DMS 273 (cell line): ENCODE data around the gene GJC1.

Experiments used
- DNase-seq: peaks from one replicate; lab custom pipeline; 2025; ENCODE audit not compliant: unreplicated experiment; lab: John Stamatoyannopoulos, UW

The GJC1 gene

DNA sequence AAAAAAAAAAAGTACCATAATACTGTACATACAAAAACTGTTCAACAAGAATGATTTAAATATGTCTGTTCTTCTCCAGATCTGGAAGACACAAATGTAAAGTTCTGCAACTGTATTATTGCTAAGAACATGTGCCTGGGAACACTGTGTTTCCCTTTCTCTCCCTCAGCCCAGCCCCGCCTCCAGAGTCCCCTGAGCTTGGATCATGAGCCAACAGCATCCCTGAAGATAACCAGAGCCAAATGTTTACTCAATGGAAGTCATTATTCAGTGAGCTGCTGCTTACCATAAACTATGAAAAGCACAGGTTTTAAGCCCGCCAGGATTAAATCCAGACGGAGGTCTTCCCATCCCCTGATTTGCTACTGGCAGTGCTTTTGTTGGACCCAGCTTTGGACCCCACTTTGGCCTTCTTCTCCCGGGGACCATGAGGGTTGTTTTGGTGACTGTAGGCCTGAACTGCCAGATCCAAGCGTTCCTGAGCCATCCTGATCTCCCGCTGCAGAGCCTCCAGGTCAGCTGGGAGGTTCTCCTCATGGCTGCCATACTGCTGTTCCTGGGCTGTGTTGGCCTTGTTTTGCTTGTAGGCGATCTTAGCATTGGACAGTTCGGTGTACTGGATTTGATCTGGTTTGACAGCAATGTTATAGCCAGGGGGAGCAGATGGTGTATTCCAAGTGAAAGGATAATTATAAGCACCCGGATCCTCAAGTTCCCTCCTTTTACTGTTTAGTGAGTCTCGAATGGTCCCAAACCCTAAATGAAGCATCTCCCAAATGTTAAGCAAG lies 25.6 kb downstream of the GJC1 start:
- peak; percentile 65 for DNase-seq

- no peak for DNase-seq
Observed at GRCh38 chr17:44801880-44802279, 28.2 kb downstream of the GJC1 start.

GRCh38 chr17:44798356-44798755 lies 31.7 kb downstream of the GJC1 start:
- DNase-seq: no peak

- no peak for DNase-seq
Observed at GRCh38 chr17:44797802-44798201, 32.3 kb downstream of the GJC1 start.

DNA sequence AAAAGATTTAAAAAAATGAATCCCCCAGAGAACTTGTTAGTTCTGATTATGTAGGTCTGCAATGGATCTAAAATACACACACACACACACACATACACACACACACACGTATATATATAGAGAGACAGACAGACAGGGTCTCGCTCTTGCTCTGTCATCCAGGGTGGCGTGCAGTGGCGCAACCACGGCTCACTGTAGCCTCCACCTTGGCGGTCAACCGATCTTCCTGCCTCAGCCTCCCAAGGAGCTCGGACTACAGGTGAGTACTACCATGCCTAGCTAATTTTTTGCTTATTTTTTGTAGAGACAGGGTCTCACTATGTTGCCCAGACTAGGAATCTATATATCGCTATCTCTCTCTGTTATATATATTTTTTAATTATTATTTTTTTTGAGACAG lies 33.4 kb downstream of the GJC1 start:
- DNase-seq: no peak

DNA sequence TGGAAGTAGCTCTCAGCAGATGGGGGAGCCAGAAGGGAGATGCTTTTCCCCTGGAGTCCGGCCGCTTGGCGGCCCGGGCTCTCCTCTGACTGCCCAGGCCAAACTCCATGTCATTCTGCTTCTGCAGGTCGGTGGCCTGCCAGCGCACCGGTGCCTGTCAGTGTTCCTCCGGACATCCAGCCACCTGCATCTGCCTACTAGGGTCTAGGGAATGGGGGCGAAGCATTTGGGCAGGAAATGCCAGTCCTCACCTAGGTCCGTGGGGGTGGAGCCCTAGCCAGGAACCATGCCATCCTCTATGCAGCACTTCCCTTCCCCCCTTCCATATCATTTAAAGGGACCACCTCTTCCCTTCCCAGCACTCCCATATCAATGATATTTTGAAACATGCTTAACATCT lies 34.2 kb downstream of the GJC1 start:
- no peak for DNase-seq

DNA sequence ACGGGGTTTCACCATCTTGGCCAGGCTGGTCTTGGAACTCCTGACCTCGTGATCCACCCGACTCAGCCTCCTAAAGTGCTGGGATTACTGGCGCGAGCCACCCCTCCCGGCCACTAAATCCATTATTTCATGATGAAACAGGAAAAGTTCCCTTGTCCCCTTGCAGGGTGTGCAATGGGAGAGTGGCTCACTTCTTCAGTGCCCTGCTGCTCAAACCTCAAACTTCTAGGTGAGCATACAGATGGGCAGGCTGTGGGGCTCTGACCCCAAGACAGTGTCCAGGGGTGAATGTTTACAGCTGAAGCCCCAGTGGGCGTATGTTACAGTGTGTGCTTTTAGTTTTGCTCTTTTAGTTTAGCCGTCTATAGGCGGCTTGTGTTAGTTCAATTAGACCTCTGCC lies 34.7 kb downstream of the GJC1 start:
- DNase-seq: no peak

DNA sequence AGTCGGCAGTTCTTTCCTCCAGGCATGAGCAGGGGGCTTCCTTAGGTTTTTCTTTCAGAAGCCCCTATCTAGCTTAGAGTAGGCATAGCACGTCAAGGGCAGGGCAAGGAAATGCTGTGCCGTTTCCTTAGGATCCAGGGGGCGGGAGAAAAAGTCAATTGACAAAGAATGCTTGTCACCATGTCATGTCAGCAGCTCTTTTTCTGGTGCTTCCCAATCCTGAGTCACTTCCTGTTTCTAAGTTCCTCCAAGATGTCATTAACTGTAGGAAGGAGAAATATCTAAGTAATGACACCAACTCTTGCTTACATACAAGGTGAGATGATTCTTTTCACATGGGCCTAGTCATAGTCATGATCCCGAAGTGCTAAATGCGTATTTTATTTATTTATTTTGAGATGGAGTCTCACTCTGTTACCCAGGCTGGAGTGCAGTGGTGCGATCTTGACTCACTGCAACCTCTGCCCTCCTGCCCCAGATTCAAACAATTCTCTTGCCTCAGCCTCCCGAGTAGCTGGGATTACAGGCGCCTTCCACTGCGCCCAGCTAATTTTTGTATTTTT lies 35.2 kb downstream of the GJC1 start:
- DNase-seq: no peak

DNA sequence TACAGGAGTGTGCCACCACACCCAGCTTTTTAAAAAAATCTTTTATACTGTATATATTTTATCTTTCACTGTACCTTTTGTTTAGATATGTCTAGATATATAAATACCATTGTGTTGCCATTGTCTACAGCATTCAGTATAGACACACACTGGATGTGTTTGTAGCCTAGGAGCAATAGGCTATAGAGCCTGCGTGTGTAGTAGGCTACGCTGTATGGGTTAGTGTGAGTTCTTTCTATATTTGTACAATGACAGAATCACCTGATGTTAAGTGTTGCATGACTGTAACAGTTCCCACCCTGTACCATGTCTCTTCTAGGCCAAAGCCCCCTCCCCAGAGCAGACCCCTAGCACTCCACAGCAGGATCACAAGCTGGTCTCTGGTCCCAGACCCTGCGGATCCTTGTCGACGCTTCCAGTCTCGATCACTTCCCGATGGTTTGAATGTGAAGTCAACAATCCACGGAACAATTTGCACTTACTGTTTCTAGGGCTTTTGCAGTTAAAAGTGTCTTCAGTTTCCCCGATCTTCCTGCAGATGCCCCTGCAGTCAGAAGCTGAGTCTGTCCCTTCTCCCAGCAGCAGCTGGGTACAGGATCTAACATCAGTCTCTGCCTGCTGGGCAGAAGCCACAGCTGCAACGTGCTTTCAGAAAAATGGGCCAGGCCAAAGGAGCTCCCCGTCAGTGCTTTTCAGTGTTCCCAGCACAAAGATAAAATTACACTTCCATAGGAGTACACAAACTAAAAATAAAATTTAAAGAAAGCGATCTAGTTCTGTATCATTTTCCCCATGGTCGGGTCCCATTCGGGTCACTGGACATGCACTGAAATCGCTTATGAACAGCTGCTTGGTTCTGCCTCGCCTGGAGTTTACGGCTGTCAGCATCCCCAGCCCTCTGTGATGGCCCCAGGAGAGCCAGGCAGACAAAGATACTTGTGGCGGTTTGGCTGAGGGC lies 35.9 kb downstream of the GJC1 start:
- DNase-seq: no peak

DNA sequence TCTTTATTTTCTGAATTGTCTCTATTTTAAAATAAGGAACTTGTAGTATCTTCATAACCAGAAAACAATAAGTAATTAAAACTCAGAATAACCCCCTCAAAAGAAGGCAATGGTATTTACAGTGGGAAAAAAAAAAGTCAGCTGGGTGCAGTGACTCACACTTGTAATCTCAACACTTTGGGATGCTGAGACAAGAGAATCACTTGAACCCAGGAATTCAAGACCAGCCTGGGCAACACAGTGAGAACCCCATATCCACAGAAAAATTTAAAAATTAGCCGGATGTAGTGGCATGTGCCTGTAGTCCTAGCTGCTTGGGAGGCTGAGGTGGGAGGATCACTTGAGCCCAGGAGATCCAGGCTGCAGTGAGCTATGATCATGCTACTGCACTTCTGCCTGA lies 37.8 kb downstream of the GJC1 start:
- no peak for DNase-seq

DNA sequence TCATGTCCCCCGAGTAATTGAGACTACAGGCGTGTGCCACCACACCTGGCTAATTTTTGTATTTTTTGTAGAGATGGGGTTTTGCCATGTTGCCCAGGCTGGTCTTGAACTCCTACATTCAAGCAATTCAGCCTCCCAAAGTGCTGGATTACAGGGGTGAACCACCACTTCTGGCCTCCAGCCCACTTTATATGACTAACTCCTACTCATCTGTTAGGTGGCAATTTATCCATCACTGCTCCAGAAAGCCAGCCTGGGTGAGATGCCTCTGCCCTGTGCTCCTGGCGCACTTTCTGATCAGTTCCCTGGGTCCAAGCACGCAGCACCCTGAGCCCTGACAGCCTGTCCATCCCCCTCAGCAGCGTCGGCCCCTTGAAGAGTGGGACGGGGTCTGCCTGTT lies 41.9 kb downstream of the GJC1 start:
- DNase-seq: no peak

DNA sequence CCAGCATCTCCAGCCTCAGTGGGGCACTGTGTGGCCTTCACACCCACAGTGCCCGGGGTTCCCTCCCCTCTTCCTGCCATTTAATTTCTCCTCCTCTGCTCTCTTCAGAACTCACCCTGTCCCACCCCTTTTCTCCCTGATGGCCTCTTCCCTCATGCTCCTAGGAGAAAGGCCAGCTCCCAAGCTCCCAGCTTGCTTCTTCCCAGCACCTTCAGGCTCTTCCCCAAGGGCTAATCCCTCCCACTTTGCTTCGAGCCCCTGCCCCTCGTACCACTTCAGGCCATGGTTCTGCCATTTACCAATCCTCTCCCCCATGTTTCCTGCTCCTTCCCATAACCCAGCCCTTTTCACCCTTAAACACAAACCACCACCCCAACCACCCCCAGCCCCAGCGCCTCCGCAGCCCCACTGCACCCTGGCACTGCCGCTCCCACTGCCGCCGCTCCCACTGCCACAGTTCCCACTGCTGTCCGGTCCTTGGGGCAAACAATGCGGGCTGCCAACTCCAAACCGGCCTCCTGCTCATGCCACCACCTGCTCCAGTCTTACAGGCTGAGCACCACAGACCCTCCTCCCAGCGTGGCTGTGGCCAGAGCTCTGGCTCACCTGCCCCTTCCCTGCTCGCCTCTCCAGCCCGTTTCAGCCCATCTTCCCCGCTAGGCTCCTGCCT lies 42.7 kb downstream of the GJC1 start:
- no peak for DNase-seq

GRCh38 chr17:44786551-44787081 lies 43.5 kb downstream of the GJC1 start:
- DNase-seq: peak; percentile 70

DNA sequence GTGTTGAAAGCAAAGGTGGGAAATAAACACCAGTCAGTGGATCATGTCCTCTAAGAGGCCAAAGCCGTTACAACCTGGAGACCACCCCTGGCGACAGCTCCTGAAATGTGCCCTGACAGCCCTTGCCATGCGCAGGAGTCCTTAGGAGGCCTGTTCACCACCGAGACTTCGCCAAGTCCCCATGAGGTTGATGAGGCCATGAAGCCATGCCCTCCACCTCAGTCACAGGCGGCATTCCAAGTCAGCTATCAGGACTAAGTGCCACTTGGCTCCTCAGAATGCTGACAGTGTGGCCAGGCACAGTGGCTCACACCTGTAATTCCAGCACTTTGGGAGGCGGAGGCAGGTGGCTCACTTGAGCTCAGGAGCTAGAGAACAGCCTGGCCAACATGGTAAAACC lies 44.2 kb downstream of the GJC1 start:
- no peak for DNase-seq

- no peak for DNase-seq
Observed at GRCh38 chr17:44782326-44782850, 47.7 kb downstream of the GJC1 start.

GRCh38 chr17:44781551-44782325 lies 48.3 kb downstream of the GJC1 start:
- DNase-seq: no peak

DNA sequence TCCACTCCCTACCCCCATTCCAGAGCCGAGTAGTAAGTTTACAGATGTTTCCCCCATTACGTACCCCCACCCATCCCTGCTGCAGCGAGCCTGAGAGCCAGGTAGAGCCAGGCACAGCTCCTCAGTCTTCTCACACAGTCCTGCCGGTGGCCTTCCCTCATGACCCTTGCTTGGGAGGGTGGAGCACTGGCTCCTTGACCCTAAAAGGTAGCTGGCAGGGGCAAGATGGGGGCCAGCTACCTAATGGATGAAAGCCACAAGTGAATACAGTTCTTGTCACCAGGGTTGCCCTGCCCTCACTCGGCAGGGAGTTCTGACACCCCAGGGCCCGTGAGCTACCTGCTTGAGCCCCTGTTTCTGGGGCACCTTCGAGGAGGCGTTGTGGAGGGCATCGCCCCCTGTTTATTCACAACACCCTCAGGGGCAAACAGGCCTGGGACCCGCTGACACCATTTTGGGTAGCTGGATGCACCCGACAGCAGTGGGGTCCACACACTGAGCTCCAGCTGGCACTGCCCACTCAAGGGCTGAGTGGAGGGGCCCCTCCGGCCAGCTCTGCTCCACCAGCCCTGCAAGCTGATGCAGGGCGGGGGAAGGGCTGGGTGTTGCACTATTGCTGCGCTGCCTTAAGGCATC lies 49.1 kb downstream of the GJC1 start:
- DNase-seq: no peak

- DNase-seq: no peak
Observed at GRCh38 chr17:44780161-44780560, 49.9 kb downstream of the GJC1 start.

DNA sequence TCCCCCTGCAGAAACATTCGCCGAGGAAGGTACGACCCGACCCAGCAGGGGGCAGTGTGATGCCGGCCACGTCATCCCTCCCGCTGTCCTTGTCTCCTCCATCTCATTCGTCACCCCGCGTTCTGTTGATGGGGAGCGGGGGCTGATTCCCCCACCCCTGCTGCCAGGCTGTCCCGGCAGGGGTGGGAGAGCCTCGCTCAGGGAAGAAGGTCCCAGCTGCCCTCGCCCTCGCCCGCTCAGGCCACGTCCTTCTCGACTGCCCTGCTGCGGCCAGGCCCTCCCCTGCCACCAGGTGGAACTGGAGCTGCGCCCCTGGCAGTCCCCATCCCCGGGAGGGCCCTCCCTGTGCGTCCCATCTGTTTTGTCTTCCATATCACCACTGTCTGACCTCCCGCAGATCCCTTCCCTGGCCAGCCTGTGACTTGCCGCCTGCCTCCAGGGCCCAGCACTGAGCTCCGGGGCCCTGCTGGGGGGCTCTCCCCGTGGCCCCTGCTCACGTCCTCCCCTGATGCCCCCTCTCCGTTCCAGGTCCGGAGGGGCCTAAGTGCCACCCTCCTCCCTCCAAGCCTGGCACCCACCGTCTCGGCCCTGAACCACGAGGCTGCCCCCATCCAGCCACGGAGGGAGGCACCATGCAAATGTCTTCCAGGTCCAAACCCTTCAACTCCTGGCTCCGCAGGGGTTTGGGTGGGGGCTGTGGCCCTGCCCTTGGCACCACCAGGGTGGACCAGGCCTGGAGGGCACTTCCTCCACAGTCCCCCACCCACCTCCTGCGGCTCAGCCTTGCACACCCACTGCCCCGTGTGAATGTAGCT lies 50.7 kb downstream of the GJC1 start:
- DNase-seq: peak; percentile 95
